ENCODE measurements around the gene FLOT2.

DNA sequence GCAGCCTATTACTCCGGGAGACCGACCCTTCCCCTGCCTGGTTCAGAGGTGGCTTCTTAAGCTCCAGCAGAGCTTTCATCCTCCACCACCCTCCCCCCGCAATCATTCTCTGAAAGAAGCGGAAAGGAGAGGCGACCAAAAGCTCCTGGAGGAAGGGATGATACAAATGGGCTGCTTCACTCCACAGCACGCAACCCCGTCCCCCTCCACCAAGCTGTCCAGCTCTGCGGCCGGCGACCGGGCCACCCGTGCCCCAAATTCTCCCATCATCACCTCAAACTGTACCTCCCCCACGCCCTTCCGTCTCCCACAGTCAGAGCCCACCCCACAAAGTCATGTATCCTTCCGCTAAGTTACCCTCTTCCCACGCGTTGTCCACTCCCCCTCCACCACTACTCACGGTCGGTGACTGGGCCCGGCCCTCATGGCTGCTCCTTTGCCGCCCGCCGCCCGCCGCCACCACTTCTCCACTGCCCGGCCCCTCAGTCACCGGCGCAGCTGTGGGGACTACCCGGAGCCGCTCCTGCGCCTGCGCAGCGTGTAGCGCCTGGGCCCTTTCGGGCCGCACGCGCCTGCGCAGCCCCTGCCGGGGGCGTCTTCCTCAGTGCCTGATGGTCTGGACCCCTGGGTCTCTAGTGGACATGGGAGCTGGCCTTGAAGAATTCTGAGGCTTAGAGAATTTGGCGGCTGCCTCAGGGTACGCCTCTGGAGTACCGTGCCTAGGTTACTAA lies 55.1 kb downstream of the FLOT2 start, which contains the start of gene FAM222B:
- TF ChIP-seq, protein P1, sequence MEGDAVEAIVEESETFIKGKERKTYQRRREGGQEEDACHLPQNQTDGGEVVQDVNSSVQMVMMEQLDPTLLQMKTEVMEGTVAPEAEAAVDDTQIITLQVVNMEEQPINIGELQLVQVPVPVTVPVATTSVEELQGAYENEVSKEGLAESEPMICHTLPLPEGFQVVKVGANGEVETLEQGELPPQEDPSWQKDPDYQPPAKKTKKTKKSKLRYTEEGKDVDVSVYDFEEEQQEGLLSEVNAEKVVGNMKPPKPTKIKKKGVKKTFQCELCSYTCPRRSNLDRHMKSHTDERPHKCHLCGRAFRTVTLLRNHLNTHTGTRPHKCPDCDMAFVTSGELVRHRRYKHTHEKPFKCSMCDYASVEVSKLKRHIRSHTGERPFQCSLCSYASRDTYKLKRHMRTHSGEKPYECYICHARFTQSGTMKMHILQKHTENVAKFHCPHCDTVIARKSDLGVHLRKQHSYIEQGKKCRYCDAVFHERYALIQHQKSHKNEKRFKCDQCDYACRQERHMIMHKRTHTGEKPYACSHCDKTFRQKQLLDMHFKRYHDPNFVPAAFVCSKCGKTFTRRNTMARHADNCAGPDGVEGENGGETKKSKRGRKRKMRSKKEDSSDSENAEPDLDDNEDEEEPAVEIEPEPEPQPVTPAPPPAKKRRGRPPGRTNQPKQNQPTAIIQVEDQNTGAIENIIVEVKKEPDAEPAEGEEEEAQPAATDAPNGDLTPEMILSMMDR (IDR thresholded peaks at IDR 0.05; ENCODE audit: low read depth, low read length, poor library complexity, severe bottlenecking) = no peak
- TF ChIP-seq EZH2phosphoT487 (IDR thresholded peaks at IDR 0.05; ENCODE audit: borderline replicate concordance, low read length) = no peak

Data from DOHH2 (cell line).